Measurements from ENCODE around the gene TBC1D10B.
"Not testable (repeated sequence)": the region's sequence is repeated elsewhere in the genome, so short reads cannot be mapped to it uniquely, and the experiment has no call there.

The TBC1D10B gene

DNA sequence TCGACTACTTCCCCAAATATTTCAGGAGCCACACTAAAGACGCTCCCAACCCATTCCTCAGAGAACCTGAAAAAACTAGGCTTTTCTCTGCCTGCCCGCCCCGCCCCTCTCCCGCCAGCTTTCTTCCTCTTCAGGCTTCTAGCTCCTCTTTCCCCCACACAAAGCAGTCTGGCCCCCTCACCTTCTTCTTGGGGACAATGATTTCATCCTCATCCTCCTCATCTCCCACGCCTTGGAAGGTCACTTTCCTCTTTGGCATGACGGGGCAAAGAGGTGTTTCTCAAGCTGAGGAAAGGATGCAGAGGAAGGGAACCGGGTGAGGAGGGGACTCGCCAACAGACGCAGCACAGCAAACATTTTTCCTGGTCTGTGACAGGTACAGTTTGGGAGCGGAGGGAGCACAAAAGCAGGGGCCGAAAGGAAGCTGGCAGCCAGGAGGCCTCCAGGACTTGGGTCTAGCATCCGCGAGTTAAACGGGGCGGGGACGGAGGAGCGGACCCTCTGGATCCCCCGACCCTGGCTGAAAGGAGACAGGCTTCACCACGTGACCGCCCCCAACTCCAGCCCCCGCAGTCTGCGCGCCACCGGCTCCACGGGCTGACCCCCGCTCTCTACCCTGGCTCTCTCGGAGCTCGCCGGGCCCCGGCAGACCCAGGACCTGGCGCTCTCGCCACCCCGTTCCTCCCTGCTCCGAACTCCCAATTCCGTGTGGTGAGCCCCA is 15.7 kb downstream of the TBC1D10B start:
- no peak for DNase-seq

DNA sequence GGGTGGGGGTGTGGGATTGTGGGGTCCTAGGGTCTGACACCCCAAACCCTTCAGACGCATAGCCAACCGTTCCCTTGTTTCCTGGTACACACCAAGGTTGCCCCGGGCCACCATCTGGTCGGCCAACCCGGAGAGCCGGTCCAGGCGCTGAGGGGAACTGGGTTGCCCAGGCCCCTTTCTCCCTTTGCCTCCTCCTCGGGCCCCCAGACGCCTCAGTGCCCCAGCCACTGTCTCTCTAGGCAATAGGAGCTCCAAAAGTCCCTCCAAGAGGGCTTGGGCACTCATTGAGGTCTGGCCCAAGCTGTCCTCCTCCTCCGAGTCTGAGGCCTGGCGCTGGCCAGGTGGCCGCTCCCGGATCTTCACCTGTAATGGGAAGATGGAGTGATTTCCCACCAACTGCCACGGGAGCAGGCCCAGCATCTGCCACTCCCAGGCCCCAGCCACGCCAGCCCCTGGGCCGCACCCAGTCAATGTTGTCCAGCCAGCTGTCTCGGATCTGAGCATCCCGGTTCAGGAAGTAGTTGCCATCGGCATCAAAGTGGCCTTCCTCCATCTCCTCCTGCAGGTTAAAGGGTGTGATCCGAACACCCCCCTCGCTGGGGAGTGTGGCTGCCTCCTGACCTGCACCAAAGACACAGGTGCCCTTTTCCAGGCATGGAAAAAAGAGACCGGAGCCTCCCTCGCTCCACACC is 16.7 kb downstream of the TBC1D10B start:
- no peak for DNase-seq

DNA sequence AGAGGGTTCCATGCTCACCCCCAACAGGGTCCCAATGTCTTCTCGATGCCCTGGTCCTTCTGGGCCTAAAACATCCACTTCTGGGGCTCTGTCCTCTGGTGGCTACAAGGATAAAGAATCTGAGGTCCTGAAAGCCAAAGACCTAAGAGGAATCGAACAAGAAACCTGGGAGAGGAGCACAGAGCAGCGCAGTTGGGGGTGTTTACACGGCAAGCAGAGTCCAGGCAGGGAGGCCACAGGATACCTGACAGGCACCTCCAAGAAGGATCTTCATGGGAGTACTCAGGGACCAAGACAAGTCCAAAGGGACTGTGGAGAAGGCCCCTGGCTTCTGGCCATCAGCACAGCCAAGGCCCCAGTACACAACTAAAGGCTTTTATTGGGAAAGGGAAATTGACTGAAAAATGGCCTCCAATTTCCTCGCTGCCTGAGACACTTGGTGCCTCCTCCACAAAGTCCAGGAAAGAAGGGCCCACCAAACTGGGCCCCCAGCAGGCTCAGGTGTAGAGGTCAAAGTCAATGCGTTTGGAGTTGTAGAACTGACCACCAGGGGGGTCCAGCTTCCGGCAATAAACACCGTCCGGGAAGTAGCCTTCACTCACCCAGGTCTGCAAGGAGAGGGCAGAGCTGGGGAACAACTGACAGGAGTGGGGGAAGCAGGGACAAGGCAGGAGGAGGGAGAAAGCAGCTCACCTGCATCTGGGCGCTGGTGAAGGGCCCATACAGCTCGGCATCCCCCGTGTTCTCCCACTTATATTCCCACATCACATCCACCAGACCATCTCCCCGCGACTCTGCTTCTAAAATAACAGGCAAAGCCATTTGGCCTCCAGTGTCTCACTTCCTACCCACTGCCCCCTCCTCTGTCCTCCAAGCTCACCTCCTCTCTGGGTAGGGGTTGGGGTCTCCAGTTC is 17.5 kb downstream of the TBC1D10B start:
- no peak for DNase-seq

DNA sequence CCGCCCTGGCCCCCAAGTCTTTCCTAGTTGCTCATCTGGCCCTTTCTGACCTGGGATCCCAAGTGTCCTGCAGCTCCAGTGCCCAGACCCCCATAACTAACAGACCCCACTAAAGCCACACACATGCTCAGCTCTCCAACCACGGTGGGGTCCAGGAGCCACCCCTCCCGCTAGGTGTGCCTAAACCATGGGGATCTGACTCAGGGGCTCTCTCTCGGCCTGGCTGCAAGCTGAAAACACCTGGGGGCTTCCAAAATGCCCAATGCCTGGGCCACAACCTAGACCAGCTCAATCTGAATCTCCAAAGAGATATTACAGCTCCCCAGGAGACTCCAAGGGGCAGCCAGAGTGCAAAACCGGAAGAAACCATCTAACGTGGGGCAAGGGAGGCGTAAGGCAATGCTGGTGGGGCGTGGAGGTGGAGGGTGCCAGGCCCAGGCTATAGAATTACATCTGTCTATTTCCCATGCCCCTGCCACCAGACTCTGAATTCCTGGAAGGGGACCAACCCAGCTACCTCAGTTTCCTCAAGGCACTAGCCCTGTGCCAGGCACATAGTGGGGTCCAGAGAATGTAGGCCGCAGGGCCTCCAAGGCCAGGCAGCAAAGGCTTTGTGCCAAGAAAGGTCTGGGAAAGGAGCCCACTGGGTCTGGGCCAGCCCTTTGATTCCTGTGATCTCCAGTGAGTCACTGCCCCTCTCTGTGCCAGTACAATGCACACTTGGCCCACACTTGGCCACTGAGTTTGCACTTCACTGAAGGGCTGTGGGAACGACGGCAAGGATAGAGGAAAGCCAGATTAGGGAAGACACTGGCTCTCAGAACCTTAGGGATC is 18.5 kb downstream of the TBC1D10B start:
- no peak for DNase-seq

- DNase-seq = no peak
Observed at GRCh38 chr16:30351001-30351441, 19.3 kb downstream of the TBC1D10B start.

- DNase-seq = peak; percentile 24
Observed at GRCh38 chr16:30350134-30350871, 20.0 kb downstream of the TBC1D10B start.

DNA sequence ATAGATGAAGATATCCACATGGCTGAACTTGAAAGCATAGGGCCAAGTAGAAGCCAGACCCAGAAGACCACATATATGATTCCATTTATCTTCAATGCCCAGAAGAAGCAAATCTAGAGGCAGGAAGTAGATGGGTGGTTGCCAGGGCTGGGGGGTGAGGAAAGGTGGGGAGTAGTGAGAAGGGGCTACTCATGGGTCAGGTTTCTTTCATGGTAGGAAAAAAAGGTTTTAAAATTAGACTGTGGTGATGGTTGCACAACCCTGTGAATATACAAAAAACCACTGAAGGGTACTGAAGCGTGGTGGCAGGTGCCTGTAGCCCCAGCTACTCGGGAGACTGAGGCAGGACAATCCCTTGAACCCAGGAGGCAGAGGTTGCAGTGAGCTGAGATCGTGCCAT is 20.6 kb downstream of the TBC1D10B start:
- no peak for DNase-seq

- no peak for DNase-seq
Observed at GRCh38 chr16:30348929-30349328, 21.4 kb downstream of the TBC1D10B start.

DNA sequence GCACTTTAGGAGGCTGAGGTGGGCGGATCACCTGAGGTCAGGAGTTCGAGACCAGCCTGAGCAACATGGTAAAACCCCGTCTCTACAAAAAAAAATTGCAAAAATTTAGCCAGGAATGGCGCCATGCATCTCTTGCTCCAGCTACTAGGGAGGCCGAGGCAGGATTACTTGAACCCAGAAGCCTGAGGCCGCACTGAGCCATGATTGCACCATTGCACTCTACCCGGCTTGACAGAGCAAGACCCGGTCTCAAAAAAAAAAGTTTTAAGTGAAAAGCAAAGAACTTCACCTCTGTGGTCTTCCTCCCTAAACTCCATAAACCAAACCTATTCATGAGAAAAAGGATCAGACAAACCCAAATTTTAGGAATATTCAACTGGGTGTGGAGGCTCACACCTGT is 22.2 kb downstream of the TBC1D10B start:
- DNase-seq = no peak

- DNase-seq = no peak
Observed at GRCh38 chr16:30346286-30346685, 24.0 kb downstream of the TBC1D10B start.

GRCh38 chr16:30343491-30343820 is 26.8 kb downstream of the TBC1D10B start:
- not testable (repeated sequence) for DNase-seq

- no peak for DNase-seq
Observed at GRCh38 chr16:30342751-30343490, 27.4 kb downstream of the TBC1D10B start.

- not testable (repeated sequence) for DNase-seq
Observed at GRCh38 chr16:30341971-30342370, 28.3 kb downstream of the TBC1D10B start.

- DNase-seq = no peak
Observed at GRCh38 chr16:30340621-30341020, 29.7 kb downstream of the TBC1D10B start.

GRCh38 chr16:30338715-30339114 is 31.6 kb downstream of the TBC1D10B start:
- not testable (repeated sequence) for DNase-seq

- DNase-seq = not testable (repeated sequence)
Observed at GRCh38 chr16:30337964-30338357, 32.3 kb downstream of the TBC1D10B start.

DNA sequence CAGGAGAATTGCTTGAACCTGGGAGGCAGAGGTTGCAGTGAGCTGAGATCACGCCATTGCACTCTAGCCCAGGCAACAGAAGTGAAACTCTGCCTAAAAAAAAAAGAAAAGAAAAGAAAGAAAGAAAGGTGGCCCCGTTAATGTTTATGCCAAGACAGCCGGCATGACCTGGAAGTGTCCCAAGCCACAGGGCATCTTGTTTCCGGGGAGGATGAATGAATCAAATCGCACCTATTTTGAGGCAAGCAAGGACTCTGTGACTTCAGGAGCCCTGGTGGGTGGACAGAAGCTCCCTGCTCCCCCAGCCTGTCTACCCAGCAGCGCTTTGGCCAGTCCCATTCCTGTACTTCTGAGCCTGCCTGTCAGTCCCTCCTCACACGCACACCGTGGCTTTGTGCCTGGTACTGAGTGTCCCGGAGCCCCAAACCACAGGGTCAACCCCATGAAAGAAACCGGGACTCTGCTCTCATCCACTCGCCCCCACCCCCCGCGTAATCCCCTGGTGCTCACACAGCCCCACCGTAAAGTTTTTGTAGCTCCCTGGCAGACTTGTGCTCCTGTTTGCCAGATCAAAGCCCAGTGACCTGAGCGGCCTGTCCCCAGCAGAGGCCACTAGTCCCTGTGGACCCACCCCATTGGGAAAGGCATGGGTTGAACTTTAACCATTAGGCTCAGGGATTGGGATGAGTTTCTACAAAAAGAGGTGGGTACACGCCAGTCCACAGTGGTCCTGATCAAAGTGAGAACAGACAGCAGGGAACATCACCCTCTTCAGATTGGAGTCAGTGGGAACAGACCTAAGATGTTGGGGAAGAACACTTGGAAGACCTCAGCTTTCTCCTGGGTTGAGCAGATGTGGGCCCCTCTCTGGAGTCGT is 34.5 kb downstream of the TBC1D10B start:
- peak; percentile 31 for DNase-seq

- peak; percentile 86 for DNase-seq
Observed at GRCh38 chr16:30335028-30335597, 35.2 kb downstream of the TBC1D10B start.

DNA sequence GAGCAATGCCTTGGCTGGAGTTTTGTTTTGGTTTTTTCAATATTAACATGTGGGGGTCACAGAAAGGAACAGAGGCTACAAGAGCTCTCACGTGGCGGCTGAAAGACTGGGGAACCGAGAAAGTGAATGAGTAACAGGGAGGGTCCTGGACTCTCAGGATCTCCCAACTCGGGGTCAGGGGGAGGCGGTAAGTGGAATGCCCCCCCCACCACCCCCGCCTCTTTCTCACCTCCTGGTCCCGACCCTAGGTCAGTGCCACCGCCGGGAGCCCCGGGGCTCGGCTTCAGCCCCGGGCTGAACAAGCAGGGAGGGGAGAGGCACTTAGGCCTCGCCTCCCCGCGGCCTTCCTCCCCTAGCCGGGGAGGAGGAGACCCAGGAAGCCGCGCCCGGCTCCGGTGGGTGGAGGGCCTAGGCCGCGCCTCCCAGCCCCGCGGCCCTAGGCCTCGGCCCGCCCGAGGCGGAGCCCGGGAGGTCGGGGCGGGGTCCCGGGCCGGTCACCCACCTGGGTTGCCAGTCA is 35.8 kb downstream of the TBC1D10B start:
- peak; percentile 89 for DNase-seq

Data from activated naive CD4-positive, alpha-beta T cell treated with Interleukin-2 at 50 U/mL for 16 hours (primary cell).